ENCODE data around the gene BANF2. TPM values are rescaled to one million over a fixed set of nuclear protein-coding genes. Genes with fewer than 3 reads are reported as not detected.

The BANF2 gene
- polyA plus RNA-seq, 1 experiment: not detected

DNA sequence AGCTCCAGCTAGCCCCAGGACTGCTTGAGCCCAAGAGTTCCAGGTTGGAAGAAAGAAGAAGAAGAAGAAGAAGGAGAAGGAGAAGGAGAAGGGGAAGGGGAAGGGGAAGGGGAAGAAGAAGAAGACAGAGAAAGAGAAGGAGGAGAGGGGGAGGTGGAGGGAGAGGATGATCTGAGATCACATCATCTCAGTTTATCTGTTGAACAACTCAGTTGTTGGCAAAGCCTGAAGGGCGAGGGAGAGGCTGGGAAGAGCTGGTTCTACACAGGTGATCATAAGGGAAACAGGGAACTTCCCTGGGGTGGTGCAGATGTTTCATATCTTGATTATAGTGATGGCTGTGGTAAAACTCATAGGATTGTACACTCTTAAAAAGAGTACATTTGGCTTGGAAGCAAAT, 14.6 kb upstream of the BANF2 start:
- no peak for DNase-seq (ENCODE audit: low read depth)
- TF ChIP-seq, protein P1, sequence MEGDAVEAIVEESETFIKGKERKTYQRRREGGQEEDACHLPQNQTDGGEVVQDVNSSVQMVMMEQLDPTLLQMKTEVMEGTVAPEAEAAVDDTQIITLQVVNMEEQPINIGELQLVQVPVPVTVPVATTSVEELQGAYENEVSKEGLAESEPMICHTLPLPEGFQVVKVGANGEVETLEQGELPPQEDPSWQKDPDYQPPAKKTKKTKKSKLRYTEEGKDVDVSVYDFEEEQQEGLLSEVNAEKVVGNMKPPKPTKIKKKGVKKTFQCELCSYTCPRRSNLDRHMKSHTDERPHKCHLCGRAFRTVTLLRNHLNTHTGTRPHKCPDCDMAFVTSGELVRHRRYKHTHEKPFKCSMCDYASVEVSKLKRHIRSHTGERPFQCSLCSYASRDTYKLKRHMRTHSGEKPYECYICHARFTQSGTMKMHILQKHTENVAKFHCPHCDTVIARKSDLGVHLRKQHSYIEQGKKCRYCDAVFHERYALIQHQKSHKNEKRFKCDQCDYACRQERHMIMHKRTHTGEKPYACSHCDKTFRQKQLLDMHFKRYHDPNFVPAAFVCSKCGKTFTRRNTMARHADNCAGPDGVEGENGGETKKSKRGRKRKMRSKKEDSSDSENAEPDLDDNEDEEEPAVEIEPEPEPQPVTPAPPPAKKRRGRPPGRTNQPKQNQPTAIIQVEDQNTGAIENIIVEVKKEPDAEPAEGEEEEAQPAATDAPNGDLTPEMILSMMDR (IDR thresholded peaks at IDR 0.05; ENCODE audit: insufficient read depth, low read depth, low read length): no peak
- ChIA-PET CTCF (no interaction called here), POLR2A (no interaction called here)
- Histone ChIP-seq H3K27me3 (ENCODE audit: control insufficient read depth, insufficient read depth, low read length) (peaks cover 16% of the 10 kb centered on the region), H3K4me3 (ENCODE audit: low read depth, low read length) (no peak overlapping the region), H3K36me3 (ENCODE audit: control insufficient read depth, insufficient read depth, low read length) (peaks cover 3% of the 10 kb centered on the region; the same call in 1 of the 2 replicates)

DNA sequence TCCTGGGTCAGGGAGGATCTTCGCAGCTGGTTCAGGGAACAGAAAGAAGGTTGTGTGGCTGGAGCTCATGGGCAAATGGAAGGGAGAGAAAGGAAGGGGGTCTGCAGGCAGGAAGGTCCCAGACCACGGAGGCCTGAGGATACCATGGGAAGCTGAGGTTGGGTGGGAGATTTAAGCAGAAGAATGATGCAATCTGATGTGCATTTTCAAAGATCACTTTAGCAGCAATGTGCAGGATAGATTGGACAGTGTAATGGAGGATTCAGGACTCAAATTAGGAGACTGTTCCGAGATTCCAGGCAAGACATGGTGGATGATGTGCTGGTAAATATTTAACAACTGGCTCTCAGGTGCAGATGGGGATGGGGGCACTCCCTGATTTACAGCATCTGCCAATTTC, 12.0 kb upstream of the BANF2 start:
- POLR2A ChIA-PET: no interaction called here
- Histone ChIP-seq H3K4me3 (ENCODE audit: low read depth, low read length) (no peak overlapping the region), H3K36me3 (ENCODE audit: control insufficient read depth, insufficient read depth, low read length) (no peaks in the 10 kb centered on the region), H3K27me3 (ENCODE audit: control insufficient read depth, insufficient read depth, low read length) (peaks cover 20% of the 10 kb centered on the region)
- TF ChIP-seq, protein P1 (IDR thresholded peaks at IDR 0.05; ENCODE audit: insufficient read depth, low read depth, low read length): no peak
- DNase-seq (ENCODE audit: low read depth): no peak
- CTCF ChIA-PET: interaction anchor here (1.1 kb wide), 1 partner anchor 118 kb away, joined by 4 read pairs; no protein-coding TSS in a partner anchor

DNA sequence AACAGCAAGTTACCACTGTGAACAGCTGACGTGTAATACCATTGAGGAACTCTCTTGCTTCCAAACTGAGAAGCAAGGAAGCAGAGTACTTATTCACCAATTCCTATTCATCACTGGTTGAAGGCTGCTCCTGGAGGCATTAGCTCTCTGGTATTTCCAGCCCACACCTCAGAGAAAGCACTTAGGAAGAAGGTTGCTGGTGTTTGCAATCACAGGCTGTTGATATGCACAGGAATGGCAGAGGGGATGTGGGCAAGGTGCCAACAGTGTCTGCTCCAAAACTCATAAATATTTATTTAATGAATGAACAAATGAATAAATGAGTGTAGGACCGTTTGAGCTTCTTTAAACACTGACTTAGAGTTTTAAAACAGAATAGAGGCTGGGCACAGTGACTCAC, 10.8 kb upstream of the BANF2 start:
- H3K4me3 ChIP-seq (ENCODE audit: low read depth, low read length): no peak overlapping the region
- H3K36me3 ChIP-seq (ENCODE audit: control insufficient read depth, insufficient read depth, low read length): no peaks in the 10 kb centered on the region
- H3K27me3 ChIP-seq (ENCODE audit: control insufficient read depth, insufficient read depth, low read length): peaks cover 21% of the 10 kb centered on the region
- TF ChIP-seq, protein P1 (IDR thresholded peaks at IDR 0.05; ENCODE audit: insufficient read depth, low read depth, low read length): no peak
- ChIA-PET CTCF (interaction anchor here (1.3 to 1.4 kb wide), 2 partner anchors 9 to 84 kb away, joined by 3 read pairs; no protein-coding TSS in a partner anchor), POLR2A (no interaction called here)
- no peak for DNase-seq (ENCODE audit: low read depth)

DNA sequence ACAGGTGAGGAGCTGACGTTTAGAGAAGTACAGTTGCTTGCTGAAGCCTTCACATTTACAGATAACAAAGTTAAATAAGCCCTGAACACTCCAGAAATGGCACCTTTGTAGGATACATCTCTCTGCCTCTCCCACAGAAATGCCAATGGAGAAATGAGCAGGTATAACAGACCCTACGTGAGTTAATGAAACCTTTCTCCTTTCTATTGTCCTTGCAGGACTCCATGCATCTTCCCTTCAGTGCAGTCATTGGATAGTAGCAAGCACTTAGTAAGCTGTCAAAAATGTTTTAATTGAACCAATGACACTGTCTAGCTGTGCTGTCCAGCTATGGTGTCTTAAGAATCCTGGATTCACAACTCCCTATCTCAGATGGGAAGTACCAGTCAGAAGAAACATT, 9.6 kb upstream of the BANF2 start:
- POLR2A ChIA-PET: no interaction called here
- H3K27me3 ChIP-seq (ENCODE audit: control insufficient read depth, insufficient read depth, low read length): peaks cover 17% of the 10 kb centered on the region
- CTCF ChIA-PET: interaction anchor here (0.5 to 4.0 kb wide), 5 partner anchors 8 to 147 kb away, joined by 3 to 36 read pairs (median 3); partner anchors contain the start of genes BANF2 and RRBP1
- no peaks in the 10 kb centered on the region for H3K36me3 ChIP-seq (ENCODE audit: control insufficient read depth, insufficient read depth, low read length)
- no peak overlapping the region for H3K4me3 ChIP-seq (ENCODE audit: low read depth, low read length)
- no peak for DNase-seq (ENCODE audit: low read depth)
- TF ChIP-seq, protein P1 (IDR thresholded peaks at IDR 0.05; ENCODE audit: insufficient read depth, low read depth, low read length): no peak

DNA sequence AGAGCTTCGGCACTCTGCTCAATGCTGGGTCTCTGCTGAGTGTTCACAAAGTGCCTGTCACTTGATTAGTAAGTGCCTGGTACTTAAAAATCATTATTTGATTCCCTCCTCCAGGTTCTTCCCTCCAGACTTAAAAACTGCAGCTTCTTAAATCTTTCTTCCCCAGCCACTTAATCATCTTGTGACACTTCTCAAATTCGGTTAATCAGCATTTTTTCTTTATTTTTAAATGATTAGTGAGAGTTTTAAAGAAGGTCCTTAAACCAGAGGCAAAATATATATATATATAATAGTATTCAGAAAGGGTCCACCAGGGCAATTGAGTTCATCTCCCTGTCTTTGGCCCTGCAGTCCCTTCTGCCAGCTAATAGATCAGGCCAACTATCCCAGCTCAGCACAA, 8.0 kb upstream of the BANF2 start:
- TF ChIP-seq, protein P1 (IDR thresholded peaks at IDR 0.05; ENCODE audit: insufficient read depth, low read depth, low read length): no peak
- H3K36me3 ChIP-seq (ENCODE audit: control insufficient read depth, insufficient read depth, low read length): no peaks in the 10 kb centered on the region
- CTCF ChIA-PET: interaction anchor here (1.2 to 4.0 kb wide), 2 partner anchors 9 to 10 kb away, joined by 3 to 36 read pairs; partner anchors contain the start of gene RRBP1
- DNase-seq (ENCODE audit: low read depth): no peak
- no peak overlapping the region for H3K4me3 ChIP-seq (ENCODE audit: low read depth, low read length)
- POLR2A ChIA-PET: interaction anchor here (0.7 kb wide), 1 partner anchor 9 kb away, joined by 3 read pairs; no protein-coding TSS in a partner anchor
- peaks cover 10% of the 10 kb centered on the region for H3K27me3 ChIP-seq (ENCODE audit: control insufficient read depth, insufficient read depth, low read length)

All from BJ (cell line).